Transverse colon (tissue), 4 donors: ENCODE results near the gene PITPNM2.

ENCODE experiments used
- CTCF ChIP-seq, 5 experiments: fragments of 200-600 bp in 3 of 5; fragments of 450-650 bp in 2 of 5; sonication (generic) in 3 of 5; IDR thresholded peaks; 1 replicate in 2 of 5; 2 replicates in 3 of 5; pipeline ENCODE4 v1.5.1; 2016 to 2017; ENCODE audit warnings: antibody characterized with exemption in 5 of 5, inconsistent platforms in 3 of 5, mild to moderate bottlenecking in 2 of 5, moderate library complexity in 1 of 5
- POLR2A ChIP-seq: fragments of 450-650 bp; IDR thresholded peaks from one replicate; pipeline ENCODE4 v1.6.1; 2016; ENCODE audit warnings: antibody characterized with exemption, mild to moderate bottlenecking, moderate library complexity
- POLR2AphosphoS5 ChIP-seq, 3 donors: sonication (generic); formaldehyde crosslinking; IDR thresholded peaks; one replicate each; pipeline ENCODE4 v1.6.1; 2016; ENCODE audit warnings: antibody characterized with exemption in 3 of 3

- no peak for TF ChIP-seq CTCF (IDR thresholded peaks at IDR 0.05)
- no peak for TF ChIP-seq POLR2A
- TF ChIP-seq POLR2AphosphoS5 (IDR thresholded peaks at IDR 0.05), result no peak
Observed at GRCh38 chr12:123164710-123165261, 13.9 kb upstream of the PITPNM2 start.
